ENCODE data around the gene ARVCF.

- TF ChIP-seq, protein P1, sequence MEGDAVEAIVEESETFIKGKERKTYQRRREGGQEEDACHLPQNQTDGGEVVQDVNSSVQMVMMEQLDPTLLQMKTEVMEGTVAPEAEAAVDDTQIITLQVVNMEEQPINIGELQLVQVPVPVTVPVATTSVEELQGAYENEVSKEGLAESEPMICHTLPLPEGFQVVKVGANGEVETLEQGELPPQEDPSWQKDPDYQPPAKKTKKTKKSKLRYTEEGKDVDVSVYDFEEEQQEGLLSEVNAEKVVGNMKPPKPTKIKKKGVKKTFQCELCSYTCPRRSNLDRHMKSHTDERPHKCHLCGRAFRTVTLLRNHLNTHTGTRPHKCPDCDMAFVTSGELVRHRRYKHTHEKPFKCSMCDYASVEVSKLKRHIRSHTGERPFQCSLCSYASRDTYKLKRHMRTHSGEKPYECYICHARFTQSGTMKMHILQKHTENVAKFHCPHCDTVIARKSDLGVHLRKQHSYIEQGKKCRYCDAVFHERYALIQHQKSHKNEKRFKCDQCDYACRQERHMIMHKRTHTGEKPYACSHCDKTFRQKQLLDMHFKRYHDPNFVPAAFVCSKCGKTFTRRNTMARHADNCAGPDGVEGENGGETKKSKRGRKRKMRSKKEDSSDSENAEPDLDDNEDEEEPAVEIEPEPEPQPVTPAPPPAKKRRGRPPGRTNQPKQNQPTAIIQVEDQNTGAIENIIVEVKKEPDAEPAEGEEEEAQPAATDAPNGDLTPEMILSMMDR (IDR thresholded peaks at IDR 0.05), result peak in 1 of 5 experiments; percentile 6
- no peak for TF ChIP-seq POLR2A (IDR thresholded peaks at IDR 0.05)
Observed at GRCh38 chr22:20000246-20001081, 16.2 kb downstream of the ARVCF start.
